ENCODE measurements around the gene IRF7.

IRF7 gene

DNA sequence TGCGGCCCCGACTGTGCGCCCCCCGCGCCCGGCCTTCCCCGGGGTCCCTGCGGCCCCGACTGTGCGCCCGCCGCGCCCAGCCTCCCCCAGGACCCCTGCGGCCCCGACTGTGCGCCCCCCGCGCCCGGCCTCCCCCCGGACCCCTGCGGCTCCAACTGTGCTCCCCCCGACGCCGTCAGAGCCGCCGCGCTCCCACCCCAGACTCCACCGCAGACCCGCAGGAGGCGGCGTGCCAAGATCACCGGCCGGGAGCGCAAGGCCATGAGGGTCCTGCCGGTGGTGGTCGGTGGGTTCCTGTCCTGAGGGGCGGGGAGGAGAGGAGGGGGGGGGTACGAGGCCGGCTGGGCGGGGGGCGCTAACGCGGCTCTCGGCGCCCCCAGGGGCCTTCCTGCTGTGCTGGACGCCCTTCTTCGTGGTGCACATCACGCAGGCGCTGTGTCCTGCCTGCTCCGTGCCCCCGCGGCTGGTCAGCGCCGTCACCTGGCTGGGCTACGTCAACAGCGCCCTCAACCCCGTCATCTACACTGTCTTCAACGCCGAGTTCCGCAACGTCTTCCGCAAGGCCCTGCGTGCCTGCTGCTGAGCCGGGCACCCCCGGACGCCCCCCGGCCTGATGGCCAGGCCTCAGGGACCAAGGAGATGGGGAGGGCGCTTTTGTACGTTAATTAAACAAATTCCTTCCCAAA lies 24.4 kb upstream of the IRF7 start:
- DNase-seq (ENCODE audit: low read depth): no peak

DNA sequence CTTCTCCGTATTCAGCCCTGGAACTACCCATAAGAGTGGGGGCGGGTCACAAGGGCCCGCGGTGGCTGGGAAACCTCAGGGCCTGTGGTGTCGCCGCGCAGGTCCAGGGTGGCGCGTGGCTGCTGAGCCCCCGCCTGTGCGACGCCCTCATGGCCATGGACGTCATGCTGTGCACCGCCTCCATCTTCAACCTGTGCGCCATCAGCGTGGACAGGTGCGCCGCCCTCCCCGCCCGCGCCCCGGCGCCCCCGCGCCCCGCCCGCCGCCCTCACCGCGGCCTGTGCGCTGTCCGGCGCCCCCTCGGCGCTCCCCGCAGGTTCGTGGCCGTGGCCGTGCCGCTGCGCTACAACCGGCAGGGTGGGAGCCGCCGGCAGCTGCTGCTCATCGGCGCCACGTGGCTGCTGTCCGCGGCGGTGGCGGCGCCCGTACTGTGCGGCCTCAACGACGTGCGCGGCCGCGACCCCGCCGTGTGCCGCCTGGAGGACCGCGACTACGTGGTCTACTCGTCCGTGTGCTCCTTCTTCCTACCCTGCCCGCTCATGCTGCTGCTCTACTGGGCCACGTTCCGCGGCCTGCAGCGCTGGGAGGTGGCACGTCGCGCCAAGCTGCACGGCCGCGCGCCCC lies 23.7 kb upstream of the IRF7 start:
- DNase-seq (ENCODE audit: low read depth): no peak

- peak; percentile 26 for DNase-seq (ENCODE audit: low read depth)
Measured at GRCh38 chr11:638631-639331, 23.0 kb upstream of the IRF7 start.

- DNase-seq (ENCODE audit: low read depth): no peak
Measured at GRCh38 chr11:637593-638521, 22.1 kb upstream of the IRF7 start.

DNA sequence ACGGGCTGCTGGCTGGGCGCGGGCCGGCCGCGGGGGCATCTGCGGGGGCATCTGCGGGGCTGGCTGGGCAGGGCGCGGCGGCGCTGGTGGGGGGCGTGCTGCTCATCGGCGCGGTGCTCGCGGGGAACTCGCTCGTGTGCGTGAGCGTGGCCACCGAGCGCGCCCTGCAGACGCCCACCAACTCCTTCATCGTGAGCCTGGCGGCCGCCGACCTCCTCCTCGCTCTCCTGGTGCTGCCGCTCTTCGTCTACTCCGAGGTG lies 21.5 kb upstream of the IRF7 start:
- DNase-seq (ENCODE audit: low read depth): no peak

DNA sequence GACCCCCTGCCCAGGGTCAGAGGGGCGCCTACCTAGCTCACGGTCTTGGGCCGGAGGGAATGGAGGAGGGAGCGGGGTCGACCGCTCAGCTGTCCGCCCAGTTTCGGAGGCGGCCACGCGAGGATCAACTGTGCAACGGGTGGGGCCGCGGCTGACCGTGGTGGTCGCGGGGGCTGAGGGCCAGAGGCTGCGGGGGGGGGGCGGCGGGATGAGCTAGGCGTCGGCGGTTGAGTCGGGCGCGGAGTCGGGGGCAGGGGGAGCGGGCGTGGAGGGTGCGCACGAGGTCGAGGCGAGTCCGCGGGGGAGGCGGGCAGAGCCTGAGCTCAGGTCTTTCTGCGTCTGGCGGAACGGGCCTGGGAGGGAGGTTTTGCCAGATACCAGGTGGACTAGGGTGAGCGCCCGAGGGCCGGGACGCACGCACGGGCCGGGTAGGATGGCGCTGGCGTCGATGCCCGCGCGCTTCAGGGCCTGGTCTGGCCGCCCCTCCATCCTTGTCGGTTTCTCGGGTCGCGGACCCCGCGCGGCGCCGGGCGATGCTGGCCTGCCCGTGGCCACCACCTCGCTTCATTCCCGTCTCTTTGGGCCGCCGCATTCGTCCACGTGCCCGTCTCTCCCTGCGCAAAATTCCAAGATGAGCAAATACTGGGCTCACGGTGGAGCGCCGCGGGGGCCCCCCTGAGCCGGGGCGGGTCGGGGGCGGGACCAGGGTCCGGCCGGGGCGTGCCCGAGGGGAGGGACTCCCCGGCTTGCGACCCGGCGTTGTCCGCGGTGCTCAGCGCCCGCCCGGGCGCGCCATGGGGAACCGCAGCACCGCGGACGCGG lies 21.0 kb upstream of the IRF7 start, which contains the start of gene DRD4:
Gene DRD4 (plus strand): TSS at position 759 of the 822 bp plus-strand sequence. CDS start 36 bp downstream, at position 795.
- DNase-seq (ENCODE audit: low read depth): peak; percentile 21

DNA sequence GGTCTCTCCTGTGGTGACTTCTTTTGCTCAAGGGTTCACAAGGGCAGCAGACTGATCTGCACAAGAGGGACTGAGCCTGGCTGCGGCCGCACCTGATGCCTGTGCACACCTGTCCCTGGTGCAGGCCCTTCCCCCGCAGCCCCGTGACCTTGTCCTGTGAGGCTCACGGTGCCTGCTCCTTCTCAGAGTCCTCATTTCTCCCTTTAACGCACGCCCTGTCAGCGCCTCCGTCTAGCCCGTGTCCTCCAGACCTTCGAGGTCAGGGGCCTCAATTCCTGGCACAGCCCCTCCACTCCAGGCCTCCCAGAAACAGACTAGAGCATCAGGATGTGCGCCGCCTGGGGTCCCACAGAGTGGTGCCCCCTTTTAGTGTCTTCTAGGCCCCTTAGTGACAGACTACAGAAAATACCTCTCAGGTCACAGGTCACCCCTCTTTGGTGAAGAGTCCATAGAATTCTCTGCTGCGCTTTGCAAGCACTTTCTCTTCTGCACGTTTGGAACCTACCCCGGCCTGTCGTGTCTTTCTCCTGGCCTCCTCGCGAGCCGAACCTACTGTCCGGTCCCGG lies 20.3 kb upstream of the IRF7 start:
- no peak for DNase-seq (ENCODE audit: low read depth)

- DNase-seq (ENCODE audit: low read depth): no peak
Measured at GRCh38 chr11:630871-631270, 15.1 kb upstream of the IRF7 start.

GRCh38 chr11:629237-629583 lies 13.5 kb upstream of the IRF7 start:
- peak; percentile 41 for DNase-seq (ENCODE audit: low read depth)

- DNase-seq (ENCODE audit: low read depth): no peak
Measured at GRCh38 chr11:628056-628455, 12.3 kb upstream of the IRF7 start.

DNA sequence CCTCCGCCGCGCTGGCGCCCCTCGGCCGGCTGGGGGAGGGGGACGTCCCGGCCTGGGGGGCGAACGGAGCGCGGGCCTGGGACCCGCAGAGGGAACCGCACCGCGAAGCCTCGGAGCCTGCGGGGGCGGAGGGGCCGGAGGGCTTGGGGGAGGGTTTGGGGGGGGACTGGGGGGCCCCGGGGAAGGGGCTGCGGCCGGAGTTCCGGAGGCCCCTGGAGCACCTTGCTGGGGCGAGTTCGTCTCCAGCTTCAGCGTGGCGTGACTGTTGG lies 11.5 kb upstream of the IRF7 start:
- DNase-seq (ENCODE audit: low read depth): no peak

GRCh38 chr11:626475-627307 lies 10.9 kb upstream of the IRF7 start, which contains the start of gene SCT:
Gene SCT (minus strand): TSS chr11:627181. CDS start chr11:627143, 38 bp downstream.
- no peak for DNase-seq (ENCODE audit: low read depth)

DNA sequence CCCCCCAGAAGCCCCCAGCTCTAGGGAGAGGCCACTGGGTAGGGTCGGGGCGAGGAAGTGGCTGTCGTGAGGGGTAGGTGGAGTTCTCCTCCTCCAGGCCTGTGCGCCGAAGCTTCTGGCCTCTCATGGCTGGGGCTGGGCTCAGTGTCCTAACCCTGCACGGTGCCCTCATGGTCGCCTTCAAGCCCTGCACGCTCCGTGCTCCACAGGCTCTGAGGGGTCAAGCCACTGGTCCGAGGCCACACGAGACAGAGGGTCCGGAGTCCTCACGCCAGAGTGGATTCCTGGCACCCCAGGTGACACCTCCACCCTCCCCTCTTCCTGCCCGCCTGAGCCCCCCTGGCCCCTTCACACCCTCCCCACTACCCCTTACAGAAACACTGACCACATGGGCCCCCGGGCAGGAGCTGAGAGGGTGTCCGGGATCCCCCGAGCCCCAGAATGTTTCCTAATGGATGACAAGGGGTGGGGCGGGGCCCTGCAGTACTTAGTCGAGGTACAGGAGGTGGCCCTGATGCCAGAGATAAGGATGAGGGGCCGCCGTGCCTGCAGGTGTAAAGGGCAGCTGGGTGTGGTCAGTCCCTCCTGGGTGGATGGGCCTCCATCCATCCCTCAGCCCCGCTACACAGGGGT lies 10.0 kb upstream of the IRF7 start:
- DNase-seq (ENCODE audit: low read depth): no peak

- no peak for DNase-seq (ENCODE audit: low read depth)
Measured at GRCh38 chr11:624705-625635, 9.2 kb upstream of the IRF7 start, which contains the start of gene CDHR5. Gene CDHR5 (minus strand): TSS chr11:624955. CDS start chr11:624902, 53 bp downstream.

DNA sequence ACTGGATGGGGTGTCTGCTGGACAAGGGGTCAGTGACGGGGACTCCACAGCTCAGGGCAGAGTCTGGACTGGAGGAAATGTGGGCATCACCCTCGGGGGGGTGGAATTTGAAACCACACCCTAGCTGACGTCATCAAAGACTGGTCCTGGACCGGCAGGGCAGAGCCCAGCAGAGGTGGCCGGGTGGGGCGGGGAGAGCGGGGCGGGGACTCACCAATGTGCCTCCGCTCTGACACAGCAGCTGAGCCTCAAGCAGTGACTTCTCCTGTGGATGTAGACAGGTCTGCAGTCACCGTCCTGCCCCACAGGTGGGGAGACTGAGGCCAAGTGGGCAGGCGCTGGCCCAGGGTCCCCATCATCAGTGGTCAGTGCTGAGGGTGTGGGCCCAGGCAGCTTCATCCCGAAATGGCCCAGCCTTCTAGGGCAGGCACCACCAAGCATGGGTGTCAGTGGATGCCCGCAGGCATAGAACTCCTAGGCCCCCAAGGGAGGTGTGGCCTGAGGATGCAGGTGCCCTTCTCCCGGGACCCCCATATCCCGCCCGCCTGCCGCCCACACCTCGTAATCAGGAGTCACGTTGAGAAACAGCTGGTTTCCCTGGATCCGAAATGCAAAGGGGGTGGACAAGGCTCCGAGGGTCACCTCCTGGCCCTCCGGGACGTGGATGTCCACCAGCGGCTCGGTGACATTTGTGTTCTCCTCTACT lies 8.4 kb upstream of the IRF7 start:
- DNase-seq (ENCODE audit: low read depth): no peak

- DNase-seq (ENCODE audit: low read depth): no peak
Measured at GRCh38 chr11:623349-623869, 7.7 kb upstream of the IRF7 start.

- DNase-seq (ENCODE audit: low read depth): no peak
Measured at GRCh38 chr11:621838-622237, 6.1 kb upstream of the IRF7 start.
